Loucy (cell line): Measurements from ENCODE around the gene PECR.

Experiments
- H2AFZ ChIP-seq: fragments of 200-600 bp; sonication (generic); 2 replicates; pipeline ENCODE4 v1.6.0; 2016; ENCODE audit warnings: antibody characterized with exemption, mild to moderate bottlenecking, low read length, moderate library complexity
- H3F3A ChIP-seq: fragments of 200-600 bp; 2 replicates; pipeline ENCODE4 v1.6.0; 2016; ENCODE audit warnings: antibody characterized with exemption, low read depth, mild to moderate bottlenecking
- H3K27me3 ChIP-seq: fragments of 200-600 bp; sonication (generic); 2 replicates; pipeline ENCODE4 v1.6.1; 2014; ENCODE audit warnings: low read length, mild to moderate bottlenecking; ENCODE audit not compliant: insufficient read depth, poor library complexity, severe bottlenecking
- H3K36me3 ChIP-seq: fragments of 200-600 bp; sonication (generic); 2 replicates; pipeline ENCODE4 v1.6.1; 2016; ENCODE audit warnings: low read length; ENCODE audit not compliant: insufficient read depth
- H3K4me1 ChIP-seq: fragments of 200-600 bp; sonication (generic); 2 replicates; pipeline ENCODE4 v1.5.1; 2014; ENCODE audit warnings: low read length, mild to moderate bottlenecking; ENCODE audit not compliant: insufficient read depth, poor library complexity, severe bottlenecking
- H3K4me2 ChIP-seq: fragments of 200-600 bp; sonication (generic); 2 replicates; pipeline ENCODE4 v1.6.0; 2014; ENCODE audit warnings: antibody characterized with exemption, low read length, low read depth, mild to moderate bottlenecking; ENCODE audit not compliant: poor library complexity, severe bottlenecking
- H3K4me3 ChIP-seq: fragments of 200-600 bp; sonication (generic); 2 replicates; pipeline ENCODE4 v1.5.1; 2014; ENCODE audit warnings: low read length, mild to moderate bottlenecking, mixed read lengths; ENCODE audit not compliant: poor library complexity, severe bottlenecking
- H3K79me2 ChIP-seq: fragments of 200-600 bp; sonication (generic); 2 replicates; pipeline ENCODE4 v1.6.1; 2014; ENCODE audit warnings: low read length; ENCODE audit not compliant: insufficient read depth
- H3K9ac ChIP-seq: fragments of 200-600 bp; sonication (generic); 2 replicates; pipeline ENCODE4 v1.6.0; 2014; ENCODE audit warnings: mild to moderate bottlenecking, low read depth, low read length, moderate library complexity; ENCODE audit not compliant: poor library complexity, severe bottlenecking
- H3K9me2 ChIP-seq: fragments of 200-600 bp; sonication (generic); replicated peaks from 2 replicates; pipeline ENCODE4 v1.6.1; 2016; ENCODE audit warnings: low read depth, low read length, mixed read lengths
- H3K9me3 ChIP-seq: fragments of 200-600 bp; sonication (generic); 2 replicates; pipeline ENCODE4 v1.6.1; 2014; ENCODE audit warnings: mild to moderate bottlenecking, antibody characterized with exemption, low read length, low read depth; ENCODE audit not compliant: insufficient read depth
- H4K20me1 ChIP-seq: fragments of 200-600 bp; sonication (generic); 2 replicates; pipeline ENCODE4 v1.6.0; 2014; ENCODE audit warnings: antibody characterized with exemption, low read length, mild to moderate bottlenecking; ENCODE audit not compliant: insufficient read depth, poor library complexity, severe bottlenecking
- CTCF ChIP-seq: fragments of 200-600 bp; sonication (generic); conservative IDR thresholded peaks from 2 replicates; pipeline ENCODE4 v1.5.1; 2014; ENCODE audit warnings: mild to moderate bottlenecking, antibody characterized with exemption, low read length
- EZH2phosphoT487 ChIP-seq: fragments of 200-600 bp; IDR thresholded peaks from 2 replicates; pipeline ENCODE4 v1.6.1; 2018; ENCODE audit warnings: antibody characterized with exemption, mild to moderate bottlenecking, moderate library complexity, borderline replicate concordance

The PECR gene

GRCh38 chr2:216114714-216115531 is 33.3 kb upstream of the PECR start:
- H2AFZ ChIP-seq = peak overlapping the region; percentile 90
- H3K36me3 ChIP-seq = peaks cover 80% of the 10 kb centered on the region
- peak overlapping the region; percentile 96 for H3K9ac ChIP-seq
- peaks cover 97% of the 10 kb centered on the region for H3K79me2 ChIP-seq
- peaks cover 58% of the 10 kb centered on the region for H4K20me1 ChIP-seq
- TF ChIP-seq EZH2phosphoT487 (no peak), CTCF (peak; percentile 88)
- peak overlapping the region; percentile 91 for H3K4me3 ChIP-seq
- peaks cover 1% of the 10 kb centered on the region for H3K27me3 ChIP-seq
- H3K4me1 ChIP-seq = peaks cover 85% of the 10 kb centered on the region
- peaks cover 21% of the 10 kb centered on the region for H3F3A ChIP-seq
- no peaks in the 10 kb centered on the region for H3K9me3 ChIP-seq
- peak overlapping the region; percentile 94 for H3K4me2 ChIP-seq
- no peaks in the 10 kb centered on the region for H3K9me2 ChIP-seq

- peaks cover 82% of the 10 kb centered on the region for H3K4me1 ChIP-seq
Measured at GRCh38 chr2:216114382-216114713, 32.7 kb upstream of the PECR start.

GRCh38 chr2:216113572-216113971 is 32.0 kb upstream of the PECR start:
- H4K20me1 ChIP-seq = peaks cover 53% of the 10 kb centered on the region
- H3K9ac ChIP-seq = peak overlapping the region; percentile 99
- H3F3A ChIP-seq = peaks cover 21% of the 10 kb centered on the region
- peaks cover 92% of the 10 kb centered on the region for H3K79me2 ChIP-seq
- peaks cover 79% of the 10 kb centered on the region for H3K4me1 ChIP-seq
- H3K27me3 ChIP-seq = peaks cover 8% of the 10 kb centered on the region
- no peaks in the 10 kb centered on the region for H3K9me3 ChIP-seq
- peaks cover 66% of the 10 kb centered on the region for H3K36me3 ChIP-seq
- peak overlapping the region; percentile 94 for H3K4me2 ChIP-seq
- no peak overlapping the region for H2AFZ ChIP-seq
- no peaks in the 10 kb centered on the region for H3K9me2 ChIP-seq
- peak overlapping the region; percentile 91 for H3K4me3 ChIP-seq
- TF ChIP-seq CTCF (no peak), EZH2phosphoT487 (no peak)

More at GRCh38 chr2:216114382-216114713, 32.7 kb upstream of the PECR start:
- H3K9me2 ChIP-seq = no peaks in the 10 kb centered on the region
- peak overlapping the region; percentile 91 for H3K4me3 ChIP-seq
- peak overlapping the region; percentile 94 for H3K4me2 ChIP-seq
- H3K9ac ChIP-seq = peak overlapping the region; percentile 46
- peaks cover 7% of the 10 kb centered on the region for H3K27me3 ChIP-seq
- peaks cover 21% of the 10 kb centered on the region for H3F3A ChIP-seq
- H4K20me1 ChIP-seq = peaks cover 56% of the 10 kb centered on the region
- H3K79me2 ChIP-seq = peaks cover 97% of the 10 kb centered on the region
- no peaks in the 10 kb centered on the region for H3K9me3 ChIP-seq
- no peak for TF ChIP-seq EZH2phosphoT487
- TF ChIP-seq CTCF = no peak
- no peak overlapping the region for H2AFZ ChIP-seq
- H3K36me3 ChIP-seq = peaks cover 74% of the 10 kb centered on the region
